Measurements from ENCODE around the gene DDC.

GRCh38 chr7:50455658-50456057 lies 109.5 kb downstream of the DDC start:
- TF ChIP-seq EP300 (IDR thresholded peaks at IDR 0.05) (no peak), POLR2A (IDR thresholded peaks at IDR 0.05) (no peak)
- TF ChIP-seq, protein P1, sequence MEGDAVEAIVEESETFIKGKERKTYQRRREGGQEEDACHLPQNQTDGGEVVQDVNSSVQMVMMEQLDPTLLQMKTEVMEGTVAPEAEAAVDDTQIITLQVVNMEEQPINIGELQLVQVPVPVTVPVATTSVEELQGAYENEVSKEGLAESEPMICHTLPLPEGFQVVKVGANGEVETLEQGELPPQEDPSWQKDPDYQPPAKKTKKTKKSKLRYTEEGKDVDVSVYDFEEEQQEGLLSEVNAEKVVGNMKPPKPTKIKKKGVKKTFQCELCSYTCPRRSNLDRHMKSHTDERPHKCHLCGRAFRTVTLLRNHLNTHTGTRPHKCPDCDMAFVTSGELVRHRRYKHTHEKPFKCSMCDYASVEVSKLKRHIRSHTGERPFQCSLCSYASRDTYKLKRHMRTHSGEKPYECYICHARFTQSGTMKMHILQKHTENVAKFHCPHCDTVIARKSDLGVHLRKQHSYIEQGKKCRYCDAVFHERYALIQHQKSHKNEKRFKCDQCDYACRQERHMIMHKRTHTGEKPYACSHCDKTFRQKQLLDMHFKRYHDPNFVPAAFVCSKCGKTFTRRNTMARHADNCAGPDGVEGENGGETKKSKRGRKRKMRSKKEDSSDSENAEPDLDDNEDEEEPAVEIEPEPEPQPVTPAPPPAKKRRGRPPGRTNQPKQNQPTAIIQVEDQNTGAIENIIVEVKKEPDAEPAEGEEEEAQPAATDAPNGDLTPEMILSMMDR (IDR thresholded peaks at IDR 0.05), result no peak

Data from ovary (tissue), 3 donors.